OCI-LY3 (cell line): ENCODE data around the gene OR2T3.
"Not testable (repeated sequence)": the region's sequence is repeated elsewhere in the genome, so short reads cannot be mapped to it uniquely, and the experiment has no call there.

ENCODE experiments used
- CTCF ChIP-seq: fragments of 200-600, 300-600 bp; sonication (generic); IDR thresholded peaks from 2 replicates; pipeline ENCODE4 v1.5.1; 2014; ENCODE audit warnings: antibody characterized with exemption, low read length, low read depth
- EZH2phosphoT487 ChIP-seq: fragments of 200-600 bp; shearing (Covaris generic); IDR thresholded peaks from 2 replicates; pipeline ENCODE4 v1.6.1; 2018; ENCODE audit warnings: antibody characterized with exemption, mixed run types, low read depth

DNA sequence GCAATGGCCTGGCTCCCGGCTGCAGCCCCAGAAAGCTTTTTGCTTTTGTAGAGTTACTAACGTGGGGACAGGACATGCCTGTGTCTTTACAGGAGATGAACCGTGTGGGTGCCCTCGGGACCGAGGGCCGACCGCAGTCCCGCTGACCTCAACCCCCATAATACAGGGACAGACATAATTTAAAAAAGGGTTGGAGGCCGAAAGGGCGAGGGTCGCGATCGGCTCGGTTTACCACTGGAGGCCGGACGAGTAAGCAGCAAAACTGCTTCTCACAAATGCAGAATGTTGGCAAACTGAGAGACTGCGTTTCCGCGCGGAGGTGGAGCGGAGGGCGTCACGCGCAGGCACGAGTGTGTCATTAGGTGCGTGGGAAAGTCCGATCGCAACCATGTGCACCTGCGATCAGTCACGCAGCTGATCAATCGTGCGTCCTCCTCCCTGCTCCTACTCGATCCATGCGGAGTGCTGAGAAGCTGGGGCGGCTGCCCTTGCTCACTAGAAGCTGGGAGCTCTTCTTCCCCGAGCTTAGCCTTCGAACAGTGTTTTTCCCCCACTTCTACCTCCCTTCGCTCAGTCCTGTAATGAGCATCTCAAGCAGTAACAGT lies 39.2 kb upstream of the OR2T3 start:
- TF ChIP-seq CTCF, EZH2phosphoT487: not testable (repeated sequence)
